HG03280 (cell line): ENCODE data around the gene RILPL1.
A peak's percentile ranks its signal among the peaks of the same experiment; 100 is the strongest.
"Not testable (repeated sequence)": the region's sequence is repeated elsewhere in the genome, so short reads cannot be mapped to it uniquely, and the experiment has no call there.

ENCODE experiments used
- ATAC-seq: cut with Tn5 transposase; IDR thresholded peaks from one replicate; pipeline ENCODE4 v1.9.1; 2021; ENCODE audit warnings: mild to moderate bottlenecking, moderate library complexity; ENCODE audit not compliant: unreplicated experiment

The RILPL1 gene

DNA sequence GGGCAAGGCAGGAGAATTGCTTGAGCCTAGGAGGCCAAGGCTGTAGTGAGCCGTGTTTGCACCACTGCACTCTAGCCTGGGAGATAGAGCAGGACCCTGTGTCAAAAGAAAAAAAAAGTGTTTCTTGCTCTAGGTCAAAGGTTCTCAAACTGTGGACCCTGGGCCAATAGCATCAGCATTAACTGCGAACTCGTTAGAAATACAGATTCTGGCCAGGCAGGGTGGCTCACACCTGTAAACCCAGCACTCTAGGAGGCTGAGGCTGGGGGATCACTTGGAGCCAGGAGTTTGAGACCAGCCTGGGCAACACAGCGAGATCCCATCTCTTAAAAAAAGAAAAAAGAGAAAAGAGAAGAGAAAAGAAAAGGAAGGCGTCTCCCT, 97.9 kb downstream of the RILPL1 start:
- ATAC-seq = no peak

DNA sequence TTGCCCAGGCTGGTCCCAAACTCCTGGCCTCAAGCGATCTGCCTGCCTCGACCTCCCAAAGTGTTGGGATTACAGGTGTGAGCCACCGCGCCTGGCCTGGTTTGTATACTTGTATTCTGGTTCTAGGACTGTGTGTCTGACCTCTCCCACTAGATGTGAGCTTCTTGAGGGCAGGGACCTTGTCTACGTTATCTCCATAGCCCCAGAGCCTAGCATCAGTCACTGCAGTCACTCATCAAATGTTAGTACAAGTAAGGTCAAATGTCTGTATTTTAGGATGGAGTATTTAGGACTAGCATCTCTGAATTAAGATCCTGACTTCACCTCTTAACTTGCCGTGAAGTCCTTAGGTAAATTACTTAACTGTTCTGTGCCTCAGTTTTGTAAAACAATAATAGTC, 99.9 kb downstream of the RILPL1 start:
- ATAC-seq = no peak

DNA sequence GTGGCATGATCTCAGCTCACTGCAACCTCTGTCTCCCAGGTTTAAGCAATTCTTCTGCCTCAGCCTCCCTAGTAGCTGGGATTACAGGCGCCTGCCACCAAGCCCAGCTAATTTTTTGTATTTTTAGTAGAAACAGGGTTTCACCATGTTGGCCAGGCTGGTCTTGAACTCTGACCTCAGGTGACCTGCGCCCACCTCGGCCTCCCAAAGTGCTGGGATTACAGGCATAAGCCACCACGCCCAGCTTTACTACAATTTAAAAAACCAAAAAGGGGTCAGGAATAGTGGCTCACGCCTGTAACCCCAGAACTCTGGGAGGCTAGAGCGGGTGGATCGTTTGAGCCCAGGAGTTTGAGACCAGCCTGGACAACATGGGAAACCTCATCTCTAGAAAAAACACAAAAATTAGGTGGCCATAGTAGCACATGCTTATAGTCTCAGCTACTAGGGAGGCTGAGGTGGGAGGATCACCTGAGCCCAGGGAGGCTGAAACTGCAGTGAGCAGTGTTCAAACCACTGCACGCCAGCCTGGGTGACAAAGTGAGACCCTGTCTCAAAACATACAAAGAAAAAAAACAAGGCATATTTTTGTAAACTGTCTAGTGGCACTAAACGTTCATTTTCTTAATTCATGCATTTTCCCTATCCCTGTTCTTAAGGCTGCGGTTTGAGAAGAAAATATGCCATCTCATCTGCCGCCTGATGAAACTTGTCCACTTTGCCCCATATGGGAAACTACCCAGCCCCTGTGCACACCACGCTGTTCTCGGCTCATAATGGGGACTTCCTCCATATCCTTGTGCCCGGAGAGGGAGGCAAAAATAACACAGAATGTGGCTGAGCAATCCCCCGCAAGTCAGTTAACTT, 101.3 kb downstream of the RILPL1 start:
- ATAC-seq = not testable (repeated sequence)

DNA sequence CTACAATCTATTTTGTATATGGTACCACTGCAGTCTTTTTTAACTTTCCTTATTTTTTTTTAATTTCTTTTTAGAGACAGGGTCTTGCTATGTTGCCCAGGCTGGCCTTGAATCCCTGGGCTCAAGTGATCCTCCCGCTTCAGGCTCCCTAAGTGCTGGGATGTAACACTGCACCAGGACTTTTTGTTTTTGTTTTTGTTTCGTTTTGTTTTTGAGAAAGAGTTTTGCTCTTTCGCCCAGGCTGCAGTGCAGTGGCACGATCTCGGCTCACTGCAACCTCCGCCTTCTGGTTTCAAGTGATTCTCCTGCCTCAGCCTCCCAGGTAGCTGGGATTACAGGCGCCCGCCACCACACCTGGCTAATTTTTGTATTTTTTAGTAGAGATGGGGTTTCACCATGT, 104.4 kb downstream of the RILPL1 start:
- not testable (repeated sequence) for ATAC-seq

DNA sequence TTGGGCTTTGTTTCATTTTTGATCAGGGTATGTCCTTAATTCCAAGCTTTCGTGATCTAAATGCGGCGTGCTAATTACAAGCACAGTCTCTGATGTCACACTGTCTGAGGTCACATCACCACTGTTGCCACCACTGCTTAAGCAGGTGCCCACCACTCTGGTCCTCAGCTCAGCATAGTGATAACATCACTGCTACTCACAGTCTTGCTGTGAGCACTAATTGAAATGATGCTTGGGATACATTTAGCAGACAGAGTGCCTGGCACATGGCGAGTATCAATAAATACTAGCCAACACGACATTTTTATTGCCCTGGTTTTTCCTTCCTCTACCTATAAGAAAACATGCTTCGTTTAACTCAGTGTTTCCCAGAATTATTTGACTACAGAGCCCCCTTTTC, 104.9 kb downstream of the RILPL1 start:
- no peak for ATAC-seq

DNA sequence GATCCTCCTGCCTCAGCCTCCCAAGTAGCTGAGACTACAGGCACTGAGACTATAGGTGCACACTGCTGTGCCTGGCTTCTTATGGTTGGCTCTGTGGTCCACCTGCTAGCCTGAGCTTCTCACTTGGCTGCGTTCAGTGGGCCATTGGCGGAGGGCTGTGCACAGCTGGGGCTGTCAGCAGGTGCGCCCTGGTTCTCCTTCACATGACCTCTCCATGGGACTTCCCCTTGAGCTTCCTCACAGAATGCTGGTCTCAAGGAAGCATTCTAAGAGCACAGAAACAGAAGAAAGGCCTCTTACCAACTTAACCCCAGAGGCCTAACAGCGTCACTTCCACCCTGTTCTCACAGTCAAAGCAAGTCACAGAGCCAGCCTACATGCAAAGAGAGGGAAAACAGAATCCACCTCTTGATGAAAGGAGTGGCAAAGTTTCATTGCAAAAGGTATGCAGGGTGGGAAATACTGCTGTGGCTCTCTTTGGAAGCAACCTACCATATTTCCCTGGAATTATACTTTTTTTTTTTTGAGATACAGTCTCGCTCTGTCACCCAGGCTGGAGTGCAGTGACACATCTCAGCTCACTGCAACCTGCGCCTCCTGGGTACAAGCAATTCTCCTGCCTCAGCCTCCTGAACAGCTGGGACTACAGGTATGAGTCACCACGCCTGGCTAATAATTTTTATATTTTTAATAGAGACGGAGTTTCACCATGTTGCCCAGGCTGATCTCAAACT, 106.3 kb downstream of the RILPL1 start:
- ATAC-seq = peak; percentile 86

DNA sequence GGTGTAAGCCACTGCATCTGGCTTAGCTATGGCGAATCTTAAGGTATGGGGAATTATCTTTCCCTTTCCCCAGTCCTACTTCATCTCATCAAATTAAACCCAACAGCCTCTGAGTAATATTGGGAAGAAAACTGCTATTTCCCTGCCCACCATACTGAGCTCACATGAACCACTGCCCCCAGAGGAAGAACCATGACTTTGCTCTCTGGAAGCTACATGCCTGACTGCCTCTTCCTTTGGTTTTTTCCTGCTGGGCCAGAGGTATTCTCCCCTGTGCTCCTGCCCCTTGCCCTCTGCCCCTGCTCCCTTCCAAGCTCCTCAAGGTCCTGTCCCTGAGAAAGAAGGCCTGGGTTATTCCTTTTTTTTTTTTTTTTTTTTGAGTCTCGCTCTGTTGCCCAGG, 112.2 kb downstream of the RILPL1 start:
- ATAC-seq = no peak
